Activated T-helper 1 cell treated with anti-CD3 and anti-CD28 coated beads, Interleukin-2, amount 50 U/mL, for 16 hours (primary cell): Measurements from ENCODE around the gene HENMT1.

Experiments used
- DNase-seq, 2 donors: peaks; one replicate each; pipeline ENCODE4 v3.0.0-alpha.2; 2020; ENCODE audit warnings: low read depth in 1 of 2, low spot score in 1 of 2

HENMT1 gene

GRCh38 chr1:108628665-108629064 is 32.2 kb downstream of the HENMT1 start:
- no peak for DNase-seq

DNA sequence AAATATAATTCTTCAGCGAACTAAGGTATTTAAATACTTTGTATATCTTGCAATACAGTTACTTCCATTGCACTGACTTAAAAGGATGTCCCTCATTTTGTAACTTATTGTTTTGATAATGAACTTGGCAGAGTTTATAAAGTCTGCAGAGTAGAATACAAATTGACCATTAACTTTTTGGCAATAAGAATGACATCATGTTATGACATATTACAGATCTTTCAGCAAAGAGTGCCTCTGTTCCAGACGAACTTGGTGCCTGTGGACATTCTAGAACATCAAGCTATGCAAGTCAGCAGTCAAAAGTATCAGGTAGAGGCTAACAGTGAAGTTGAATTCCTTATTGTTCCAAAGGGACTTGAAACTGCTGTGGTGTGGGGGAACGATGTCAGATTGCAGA is 32.9 kb downstream of the HENMT1 start:
- no peak for DNase-seq

DNA sequence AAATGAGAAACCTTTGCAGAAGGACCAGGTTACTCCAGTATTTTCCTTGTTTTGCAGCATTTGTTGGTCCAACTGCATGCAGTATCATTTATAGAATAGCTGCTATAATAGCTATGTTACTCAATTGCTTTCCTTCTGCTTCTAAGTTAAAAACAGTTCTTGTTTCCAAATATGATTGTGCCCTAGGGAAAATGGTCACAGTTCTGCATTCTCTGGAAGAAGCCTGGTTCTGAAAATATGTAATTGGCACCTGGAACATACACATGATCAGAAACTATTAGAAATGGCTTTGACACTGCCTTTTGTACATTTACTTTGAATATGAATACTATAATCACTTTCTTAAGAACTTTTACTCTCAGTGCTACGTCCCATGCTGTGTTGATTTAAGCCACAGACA is 33.6 kb downstream of the HENMT1 start:
- no peak for DNase-seq

DNA sequence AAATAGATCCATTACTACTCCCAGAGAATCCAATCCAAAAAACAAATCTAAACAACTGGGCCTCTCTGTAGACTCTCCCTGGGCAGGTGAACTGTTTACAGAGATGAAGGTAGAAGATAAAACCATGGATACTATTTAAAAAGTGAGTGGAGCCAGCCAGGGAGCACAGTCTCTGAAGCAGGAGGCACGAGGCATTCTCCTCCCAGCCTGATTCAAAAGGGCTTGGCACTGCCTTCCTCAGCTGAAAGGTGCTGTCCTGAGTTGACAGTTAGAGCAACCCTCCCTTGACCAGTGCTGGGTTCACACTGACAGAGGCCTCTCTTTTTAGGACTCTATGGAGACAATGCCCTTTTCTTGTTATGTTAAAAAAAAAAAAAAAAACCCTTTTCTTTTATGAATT is 36.8 kb downstream of the HENMT1 start:
- no peak for DNase-seq

GRCh38 chr1:108617724-108618056 is 43.2 kb downstream of the HENMT1 start:
- DNase-seq: no peak

GRCh38 chr1:108617008-108617723 is 43.7 kb downstream of the HENMT1 start:
- no peak for DNase-seq

DNA sequence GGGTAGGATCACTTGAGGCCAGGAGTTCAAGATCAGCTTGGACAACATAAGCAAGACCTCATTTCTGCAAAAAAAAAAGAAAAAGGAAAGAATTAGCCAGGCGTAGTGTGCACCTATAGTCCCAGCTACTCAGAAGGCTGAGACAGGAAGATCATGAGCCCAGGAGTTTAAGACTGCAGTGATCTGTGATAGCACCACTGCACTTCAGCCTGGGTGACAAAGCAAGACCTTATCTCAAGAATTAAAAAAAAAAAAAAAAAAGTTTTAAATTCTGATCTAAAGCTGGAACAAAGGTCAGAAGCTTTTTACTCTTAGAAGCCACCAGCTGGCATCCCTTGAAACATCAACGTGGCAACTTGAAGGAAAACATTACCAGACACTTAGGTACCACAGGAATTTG is 45.3 kb downstream of the HENMT1 start:
- no peak for DNase-seq

DNA sequence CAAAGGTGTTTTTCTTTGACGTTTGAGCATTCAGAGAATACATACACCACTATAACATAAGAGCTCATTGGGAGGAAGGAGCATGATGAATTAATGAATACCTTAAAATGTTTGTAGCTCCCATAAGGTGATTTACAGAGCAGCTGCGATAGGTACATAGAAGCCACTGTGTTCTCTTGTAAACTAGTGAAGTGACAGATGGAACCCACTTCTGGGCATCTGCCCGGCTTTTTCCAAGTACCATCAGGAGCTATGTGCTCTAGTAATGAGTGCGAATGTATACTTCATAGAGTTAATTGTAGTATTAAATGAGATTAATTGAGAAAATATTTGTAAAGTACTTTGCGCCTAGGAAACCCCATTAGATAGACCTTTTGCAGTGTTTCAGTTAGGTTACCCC is 48.4 kb downstream of the HENMT1 start:
- DNase-seq: no peak

DNA sequence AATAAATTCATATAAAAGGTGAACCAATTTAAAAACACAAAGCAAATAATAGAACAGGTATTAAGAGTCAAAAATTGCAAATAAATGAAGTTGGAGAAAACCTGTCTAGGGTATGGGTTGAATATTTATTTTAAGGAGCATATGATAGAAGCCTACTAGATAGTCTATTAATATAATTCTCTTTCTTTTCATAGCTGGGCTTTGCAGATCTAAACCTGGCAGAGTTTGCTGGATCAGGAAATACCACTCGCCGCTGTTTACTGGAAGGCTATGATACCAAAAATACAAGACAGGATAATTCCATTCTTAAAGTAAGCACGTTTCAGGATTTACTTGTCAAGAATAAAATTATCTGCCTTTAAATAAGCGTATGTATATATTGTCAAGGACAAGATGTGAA is 48.9 kb downstream of the HENMT1 start:
- DNase-seq: no peak

- DNase-seq: no peak
These were observed 50.8 kb downstream of the HENMT1 start for GRCh38 chr1:108610073-108610472.

- no peak for DNase-seq
These were observed 51.3 kb downstream of the HENMT1 start for GRCh38 chr1:108609483-108610049.

- DNase-seq: no peak
These were observed 54.4 kb downstream of the HENMT1 start for GRCh38 chr1:108606478-108606877.

GRCh38 chr1:108605633-108606032 is 55.3 kb downstream of the HENMT1 start:
- DNase-seq: no peak

DNA sequence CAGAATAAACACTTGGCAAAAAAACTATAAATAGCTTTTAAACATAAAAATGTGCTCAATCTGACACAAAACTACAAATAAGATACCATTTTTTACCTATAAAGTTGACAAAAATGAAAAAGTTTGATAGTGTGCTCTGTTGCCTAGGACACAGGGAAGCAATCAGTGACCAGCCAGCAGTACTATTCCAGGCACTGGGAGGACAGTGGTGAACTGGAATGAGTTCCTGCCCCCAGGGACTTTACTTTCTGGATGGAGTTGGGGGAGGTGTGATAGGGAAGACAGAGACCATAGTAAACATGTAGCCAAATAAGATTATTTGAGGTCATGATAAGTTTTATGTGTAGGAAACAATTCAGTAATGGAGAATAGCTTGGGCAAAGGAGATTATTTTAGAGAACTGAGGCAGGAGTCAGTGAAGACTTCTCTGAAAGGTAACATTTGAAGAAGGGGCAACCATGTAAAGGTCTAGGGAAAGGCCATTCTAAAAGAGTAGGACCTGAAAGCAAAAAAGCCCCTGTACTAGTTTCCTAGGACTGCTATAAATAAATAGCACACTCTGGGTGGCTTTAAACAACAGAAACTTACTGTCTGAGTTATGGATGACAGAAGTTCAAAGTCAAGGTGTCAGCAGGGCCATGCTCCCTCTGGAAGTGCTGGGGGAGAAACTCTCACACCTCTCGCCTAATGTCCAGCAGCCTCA is 59.0 kb downstream of the HENMT1 start:
- DNase-seq: no peak

- no peak for DNase-seq
These were observed 60.4 kb downstream of the HENMT1 start for GRCh38 chr1:108600504-108600903.

GRCh38 chr1:108598340-108598739 is 62.6 kb downstream of the HENMT1 start:
- DNase-seq: no peak
